Coronary artery (tissue), 2 donors: ENCODE measurements around the gene MMP24OS.

Source experiments
- DNase-seq: peaks from one replicate; pipeline ENCODE4 v3.0.0-alpha.2; 2017; ENCODE audit warnings: low spot score
- H3K27ac ChIP-seq, 2 donors: fragments of 200-600 bp; sonication (generic); one replicate each; pipeline ENCODE4 v1.5.1; 2016 to 2019
- H3K4me3 ChIP-seq: fragments of 200-600 bp; sonication (generic); 2 replicates; pipeline ENCODE4 v1.5.1; 2016; ENCODE audit warnings: mild to moderate bottlenecking, moderate library complexity
- TF ChIP-seq, protein P1 (sequence below): fragments of 200-600 bp; sonication (generic); IDR thresholded peaks from one replicate; pipeline ENCODE4 v1.5.1; 2019; ENCODE audit warnings: antibody characterized with exemption

The MMP24OS gene

GRCh38 chr20:35288325-35289060 is 10.6 kb upstream of the MMP24OS start:
- DNase-seq = no peak
- TF ChIP-seq, protein P1, sequence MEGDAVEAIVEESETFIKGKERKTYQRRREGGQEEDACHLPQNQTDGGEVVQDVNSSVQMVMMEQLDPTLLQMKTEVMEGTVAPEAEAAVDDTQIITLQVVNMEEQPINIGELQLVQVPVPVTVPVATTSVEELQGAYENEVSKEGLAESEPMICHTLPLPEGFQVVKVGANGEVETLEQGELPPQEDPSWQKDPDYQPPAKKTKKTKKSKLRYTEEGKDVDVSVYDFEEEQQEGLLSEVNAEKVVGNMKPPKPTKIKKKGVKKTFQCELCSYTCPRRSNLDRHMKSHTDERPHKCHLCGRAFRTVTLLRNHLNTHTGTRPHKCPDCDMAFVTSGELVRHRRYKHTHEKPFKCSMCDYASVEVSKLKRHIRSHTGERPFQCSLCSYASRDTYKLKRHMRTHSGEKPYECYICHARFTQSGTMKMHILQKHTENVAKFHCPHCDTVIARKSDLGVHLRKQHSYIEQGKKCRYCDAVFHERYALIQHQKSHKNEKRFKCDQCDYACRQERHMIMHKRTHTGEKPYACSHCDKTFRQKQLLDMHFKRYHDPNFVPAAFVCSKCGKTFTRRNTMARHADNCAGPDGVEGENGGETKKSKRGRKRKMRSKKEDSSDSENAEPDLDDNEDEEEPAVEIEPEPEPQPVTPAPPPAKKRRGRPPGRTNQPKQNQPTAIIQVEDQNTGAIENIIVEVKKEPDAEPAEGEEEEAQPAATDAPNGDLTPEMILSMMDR = no peak
- no peak overlapping the region for H3K4me3 ChIP-seq
- H3K27ac ChIP-seq = no peak overlapping the region

DNA sequence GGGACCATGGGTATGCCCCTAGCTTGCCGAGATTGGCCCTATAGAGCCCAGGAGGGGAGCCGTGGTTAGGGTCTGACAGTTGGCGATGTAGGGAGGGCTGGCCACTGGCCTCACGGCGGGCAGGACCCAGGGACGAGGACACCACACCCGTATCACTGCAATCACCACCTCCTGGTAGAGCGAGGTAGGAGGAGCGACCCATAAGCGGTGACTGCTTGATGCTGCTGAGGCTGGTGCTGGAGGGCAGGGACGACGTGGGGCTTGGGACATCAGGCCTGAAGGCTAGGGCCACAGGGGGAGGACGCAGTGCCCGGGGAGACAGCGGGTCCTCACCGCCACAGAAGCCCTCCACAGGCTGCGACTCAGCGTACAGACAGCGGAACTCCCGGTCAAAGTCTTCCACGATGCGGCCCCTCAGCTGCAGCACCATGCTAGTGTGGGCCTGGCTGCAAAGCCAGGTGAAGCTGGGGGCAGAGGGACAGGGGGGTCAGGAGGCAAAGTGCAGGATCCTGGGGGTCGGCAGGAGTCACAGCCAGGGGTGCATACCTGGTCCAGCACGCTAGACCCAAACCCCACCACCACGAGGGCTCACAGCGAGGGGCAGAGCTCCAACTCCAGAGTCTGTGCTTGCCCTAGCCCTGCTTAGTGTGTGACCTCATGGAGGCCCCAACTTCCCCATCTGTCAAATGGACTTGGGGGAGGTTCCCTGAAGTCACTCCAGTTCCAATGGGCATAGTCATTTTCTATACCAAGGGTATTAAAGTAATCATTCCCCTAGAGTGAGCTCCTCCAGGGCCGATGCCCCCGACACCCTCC is 9.8 kb upstream of the MMP24OS start:
- no peak overlapping the region for H3K27ac ChIP-seq
- DNase-seq = no peak
- TF ChIP-seq, protein P1 = no peak
- no peak overlapping the region for H3K4me3 ChIP-seq

GRCh38 chr20:35286899-35287508 is 9.1 kb upstream of the MMP24OS start:
- TF ChIP-seq, protein P1 = no peak
- Histone ChIP-seq H3K4me3 (no peak overlapping the region), H3K27ac (no peak overlapping the region)
- no peak for DNase-seq

DNA sequence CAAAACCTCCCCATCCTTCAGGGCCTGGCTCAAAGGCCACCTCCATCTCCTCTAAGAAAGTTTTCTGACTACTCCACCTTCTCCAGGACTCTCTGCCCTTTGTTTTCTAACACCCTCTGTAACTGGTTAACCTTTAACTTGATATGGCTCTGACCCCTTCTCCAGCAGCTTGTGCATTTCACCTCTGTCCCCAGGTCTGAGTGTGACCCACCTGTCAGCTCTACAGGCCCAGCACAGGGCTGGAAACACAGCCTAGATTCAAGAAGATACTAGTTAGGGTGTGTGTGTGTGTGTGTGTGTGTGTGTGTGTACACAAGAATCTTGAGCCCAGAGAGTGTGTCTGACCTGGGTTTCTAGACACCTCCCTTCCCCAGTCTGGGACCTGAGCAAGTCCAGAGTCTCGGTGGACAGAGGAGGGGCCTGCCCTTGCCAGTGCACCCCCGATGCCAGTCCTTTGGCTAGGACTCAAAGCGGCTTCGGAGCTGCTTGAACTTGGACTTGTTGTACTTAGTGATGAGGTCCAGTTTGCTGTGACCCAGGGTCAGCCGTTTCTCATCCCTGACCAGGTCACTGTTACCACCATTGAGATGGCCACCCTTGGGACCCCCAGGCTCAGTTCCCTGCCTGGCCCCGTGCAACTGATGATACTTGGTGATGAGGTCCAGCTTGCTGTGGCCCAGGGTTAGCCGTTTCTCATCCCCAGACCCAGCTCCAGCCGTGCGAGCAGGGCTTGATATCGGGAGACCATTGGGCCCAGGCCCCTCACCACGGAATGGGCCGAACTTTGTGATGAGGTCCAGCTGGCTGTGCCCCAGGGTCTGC is 8.4 kb upstream of the MMP24OS start:
- no peak overlapping the region for H3K4me3 ChIP-seq
- no peak overlapping the region for H3K27ac ChIP-seq
- DNase-seq = no peak
- TF ChIP-seq, protein P1 = no peak

GRCh38 chr20:35285806-35286076 is 7.8 kb upstream of the MMP24OS start:
- TF ChIP-seq, protein P1 = no peak
- DNase-seq = no peak
- no peak overlapping the region for H3K4me3 ChIP-seq
- H3K27ac ChIP-seq = no peak overlapping the region

DNA sequence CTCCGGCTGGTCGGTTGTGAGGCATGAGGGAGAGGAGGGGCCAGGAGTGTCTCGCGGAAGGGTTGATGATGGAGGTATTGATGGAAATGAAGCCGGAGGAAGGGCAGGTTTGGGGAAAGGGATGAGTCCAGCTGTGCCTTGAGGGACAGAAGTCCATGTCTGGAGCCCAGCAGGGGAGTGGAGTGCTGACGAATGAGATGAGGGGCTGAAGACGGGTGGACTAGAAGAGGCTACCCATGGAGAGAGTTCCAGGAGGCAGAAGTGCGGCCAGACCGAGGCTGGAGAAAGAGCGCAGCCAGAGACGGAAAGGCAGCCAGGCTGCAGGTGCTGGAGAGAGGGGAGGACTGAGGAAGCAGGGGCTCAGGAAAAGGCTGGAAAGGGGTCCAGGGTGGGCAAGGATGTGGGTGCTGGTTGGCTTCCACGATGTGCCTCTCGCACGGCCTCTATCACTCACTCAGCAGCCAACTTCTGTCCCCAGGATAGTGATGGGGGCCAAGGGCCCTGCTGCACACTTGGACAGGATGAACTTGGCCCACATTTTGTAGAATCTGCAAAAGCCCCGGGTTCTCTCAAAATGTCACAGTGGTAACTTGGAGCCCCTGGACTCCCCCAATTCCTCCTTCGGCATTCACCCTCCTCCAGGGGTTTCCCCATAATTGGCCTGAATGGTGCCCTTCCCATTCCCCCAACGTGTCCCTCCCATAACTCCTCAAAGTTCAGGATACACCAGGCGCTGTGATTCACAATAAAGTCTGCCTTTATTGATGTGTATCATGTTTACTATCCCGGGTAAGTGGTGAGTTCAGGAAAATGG is 7.3 kb upstream of the MMP24OS start:
- peak overlapping the region; percentile 57 to 87 for H3K27ac ChIP-seq
- TF ChIP-seq, protein P1 = no peak
- DNase-seq = no peak
- H3K4me3 ChIP-seq = peak overlapping the region; percentile 95
